ENCODE data around the gene PRODH2.
A peak's percentile ranks its signal among the peaks of the same experiment; 100 is the strongest.
"Not testable (repeated sequence)": the region's sequence is repeated elsewhere in the genome, so short reads cannot be mapped to it uniquely, and the experiment has no call there.

Gene PRODH2

DNA sequence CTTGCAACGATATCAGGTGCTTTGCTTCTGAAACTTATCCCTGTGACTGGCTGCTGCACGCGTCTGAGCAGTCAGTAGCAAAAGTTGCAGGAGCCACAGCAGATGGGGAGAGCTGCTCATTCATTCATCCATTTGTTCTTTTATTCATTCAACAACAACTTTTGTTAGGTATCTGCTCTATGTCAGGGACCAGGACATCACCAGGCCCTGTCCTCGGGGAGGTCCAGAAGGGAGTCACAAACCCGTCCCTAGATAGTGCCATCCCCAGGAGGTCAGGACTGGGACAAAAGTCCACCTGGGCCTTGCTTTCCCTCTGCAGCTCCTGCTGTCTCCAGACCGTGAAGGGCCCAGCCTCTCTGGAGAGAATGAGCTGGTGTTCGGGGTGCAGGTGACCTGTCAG, 34.7 kb downstream of the PRODH2 start:
- no peak for DNase-seq

GRCh38 chr19:35777086-35777841, 35.4 kb downstream of the PRODH2 start:
- no peak for DNase-seq

DNA sequence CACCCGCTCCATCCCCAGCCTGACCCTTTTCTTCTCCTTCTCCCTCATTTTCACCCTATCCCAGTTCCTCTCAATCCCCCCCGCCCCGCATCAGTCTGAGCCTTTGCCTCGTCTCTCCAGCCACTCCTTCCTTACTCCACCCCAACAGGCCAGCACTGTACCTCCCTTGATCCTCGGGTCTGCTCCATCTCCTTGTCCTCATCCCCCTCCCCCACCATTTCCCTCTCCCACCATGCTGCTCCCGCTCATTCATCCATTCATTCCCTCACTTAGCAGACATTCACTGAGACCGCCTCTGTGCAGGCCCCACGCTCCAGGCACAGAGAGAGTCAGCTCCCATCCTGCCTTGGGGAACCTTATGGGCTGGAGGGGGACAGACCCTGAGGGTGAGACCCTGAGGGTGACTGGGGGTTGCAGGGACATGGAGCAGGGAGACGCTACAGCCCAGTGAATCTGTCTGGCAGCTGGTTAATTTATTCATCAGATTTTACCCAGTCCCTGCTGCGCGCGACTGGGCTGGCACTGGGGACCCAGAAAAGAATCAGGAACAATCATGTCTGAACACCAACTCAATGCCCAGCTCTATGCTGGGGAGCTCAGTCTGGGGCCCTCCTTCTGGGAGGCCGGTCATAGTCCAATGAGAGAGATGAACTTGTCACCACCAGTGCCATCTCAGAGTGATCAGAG, 36.4 kb downstream of the PRODH2 start:
- no peak for DNase-seq

GRCh38 chr19:35775298-35776101, 37.1 kb downstream of the PRODH2 start, which contains the start of gene ARHGAP33:
Gene ARHGAP33, plus strand, starts transcription at chr19:35775564. Its CDS starts 95 bp downstream, at chr19:35775659.
- DNase-seq: peak; percentile 96

DNA sequence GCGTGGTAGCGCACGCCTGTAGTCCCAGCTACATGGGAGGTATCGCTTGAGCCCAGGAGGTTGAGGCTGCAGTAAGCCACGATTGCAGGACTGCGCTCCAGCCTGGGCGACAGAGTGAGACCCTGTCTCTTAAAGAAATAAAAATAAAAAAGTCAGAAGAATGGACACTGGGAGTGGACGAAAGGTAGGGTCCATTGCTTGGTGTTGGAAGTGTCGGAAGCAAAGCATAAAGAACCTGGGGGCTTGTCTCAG, 37.7 kb downstream of the PRODH2 start:
- no peak for DNase-seq

GRCh38 chr19:35774274-35775045, 38.2 kb downstream of the PRODH2 start:
- no peak for DNase-seq

DNA sequence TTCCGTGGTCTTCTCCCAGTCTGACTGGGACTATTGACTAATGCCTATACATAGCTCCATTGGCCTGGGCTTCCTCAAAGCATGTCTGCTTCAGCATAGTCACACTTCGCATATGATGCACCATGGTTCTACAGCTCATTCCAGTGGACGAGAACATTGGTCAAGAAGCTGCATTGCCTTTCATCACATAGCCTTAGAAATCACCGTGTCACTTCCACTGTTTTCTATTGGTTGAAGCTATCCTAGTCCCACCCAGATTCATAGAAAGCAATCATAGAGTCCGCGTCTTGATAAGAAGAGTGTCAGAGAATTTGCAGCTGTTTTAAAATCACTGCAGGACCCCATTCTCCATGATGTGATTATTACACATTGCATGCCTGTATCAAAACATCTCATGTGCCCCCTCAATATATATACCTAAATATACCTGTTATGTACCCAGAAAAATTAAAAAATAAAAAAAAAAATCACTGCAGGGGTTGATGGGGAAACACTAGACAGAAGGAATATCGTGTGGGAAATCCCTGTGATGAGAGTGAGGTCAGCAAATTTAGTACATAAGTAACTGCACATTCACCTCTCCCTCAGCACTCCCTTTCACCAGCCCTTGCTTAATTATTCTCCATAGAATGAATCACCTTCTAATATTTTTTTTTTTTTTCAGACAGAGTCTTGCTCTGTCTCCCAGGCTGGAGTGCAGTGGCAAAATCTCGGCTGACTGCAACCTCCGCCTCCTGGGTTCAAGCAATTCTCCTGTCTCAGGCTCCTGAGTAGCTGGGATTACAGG, 39.4 kb downstream of the PRODH2 start:
- DNase-seq: no peak

- DNase-seq: not testable (repeated sequence)
Measured at GRCh38 chr19:35772362-35772761, 40.3 kb downstream of the PRODH2 start.

DNA sequence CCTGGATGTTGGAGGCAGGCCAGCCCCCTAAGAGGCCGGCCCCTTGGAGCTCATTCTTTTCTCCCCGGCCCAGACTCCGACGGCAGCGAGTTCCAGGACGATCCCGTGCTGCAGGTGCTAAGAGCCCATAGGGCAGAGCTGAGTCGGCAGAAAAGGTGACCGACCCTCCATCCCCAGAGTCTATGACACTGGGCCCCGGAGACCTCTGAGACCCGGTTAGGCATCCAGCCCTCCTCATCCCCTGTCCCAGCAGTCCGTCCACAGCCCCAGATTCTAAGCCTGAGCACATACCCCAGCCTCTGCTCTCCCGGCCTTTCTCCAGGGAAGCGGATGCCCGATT, 44.6 kb downstream of the PRODH2 start:
- no peak for DNase-seq

GRCh38 chr19:35767288-35768081, 45.2 kb downstream of the PRODH2 start:
- no peak for DNase-seq

DNA sequence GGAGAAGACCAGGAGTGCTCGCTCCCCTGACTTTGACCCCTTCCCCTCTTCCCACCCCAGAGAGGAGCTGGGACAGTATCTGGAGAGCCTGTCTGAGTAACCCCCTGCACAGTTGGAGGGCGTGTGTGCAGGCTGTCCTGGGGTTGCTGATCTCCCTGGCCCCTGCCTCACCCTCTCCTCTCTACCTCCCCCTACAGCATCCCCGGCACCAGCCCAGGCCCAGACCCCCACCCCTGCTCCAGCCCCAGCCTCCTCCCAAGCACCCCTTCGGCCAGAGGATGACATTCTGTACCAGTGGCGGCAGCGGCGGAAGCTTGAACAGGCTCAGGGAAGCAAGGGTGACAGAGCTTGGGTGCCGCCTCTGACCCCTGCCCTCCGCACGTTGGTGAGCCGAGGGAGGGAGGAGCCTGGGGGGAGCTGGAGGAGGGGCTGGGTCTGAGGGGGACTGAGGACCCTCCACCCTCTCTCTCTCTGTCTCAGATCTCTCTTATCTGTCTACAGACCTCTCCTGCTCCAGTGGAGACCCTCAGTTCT, 46.0 kb downstream of the PRODH2 start:
- no peak for DNase-seq

GRCh38 chr19:35764432-35765315, 48.0 kb downstream of the PRODH2 start:
- DNase-seq: no peak

DNA sequence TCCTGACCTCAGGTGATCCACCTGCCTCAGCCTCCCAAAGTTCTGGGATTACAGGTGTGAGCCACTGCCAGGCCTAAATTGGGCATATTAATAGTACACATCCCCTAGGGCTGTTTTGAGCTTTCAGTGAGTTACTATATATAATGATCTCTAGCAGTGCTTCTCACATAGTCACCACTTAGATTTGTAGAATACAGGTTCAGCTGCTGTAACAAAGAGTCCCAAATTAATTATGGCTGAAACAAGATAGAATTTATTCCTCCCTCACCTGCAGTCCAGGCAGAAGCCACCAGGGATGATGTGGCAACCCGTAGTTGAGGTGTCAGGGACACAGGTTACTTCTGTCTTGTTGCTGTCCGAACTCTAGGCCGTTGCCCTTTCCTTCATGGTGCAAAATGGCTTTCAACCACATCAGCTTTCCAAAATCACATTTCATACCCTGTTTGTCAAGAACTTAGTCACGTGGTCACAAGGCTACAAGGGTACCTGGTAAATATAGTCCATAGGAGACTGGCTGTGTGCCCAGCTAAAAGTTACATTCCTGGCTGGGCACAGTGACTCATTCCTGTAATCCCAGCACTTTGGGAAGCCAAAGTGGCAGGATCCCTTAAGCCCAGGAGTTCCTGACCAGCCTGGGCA, 51.8 kb downstream of the PRODH2 start:
- DNase-seq: no peak

DNA sequence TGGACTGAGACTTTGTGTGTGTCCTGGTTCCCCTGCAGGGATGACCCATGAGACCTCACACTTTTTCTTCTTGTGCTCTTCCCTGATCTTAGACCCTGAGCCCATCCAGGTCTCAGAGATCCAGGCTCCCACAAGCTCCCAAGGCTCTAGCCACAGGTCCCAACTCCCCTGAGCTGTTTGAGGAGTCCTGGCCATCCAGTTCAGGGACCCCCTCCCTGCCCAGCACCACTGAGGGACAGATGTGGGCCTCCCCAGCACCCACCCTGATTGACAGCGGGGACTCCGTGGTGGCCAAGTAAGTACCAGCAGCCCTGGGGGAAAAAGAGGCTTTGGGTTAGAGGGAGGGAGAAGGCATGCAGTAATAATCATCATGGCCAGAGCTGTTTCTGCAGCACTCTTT, 52.9 kb downstream of the PRODH2 start:
- DNase-seq: no peak

GRCh38 chr19:35757749-35758608, 54.7 kb downstream of the PRODH2 start, which contains the start of gene PROSER3:
Gene PROSER3, plus strand, starts transcription at chr19:35758176. Its CDS starts 40 bp downstream, at chr19:35758216.
- peak; percentile 100 for DNase-seq

GRCh38 chr19:35757231-35757748, 55.4 kb downstream of the PRODH2 start:
- peak; percentile 96 for DNase-seq

- DNase-seq: peak; percentile 75
Measured at GRCh38 chr19:35756377-35757230, 56.0 kb downstream of the PRODH2 start, which contains the start of gene HSPB6. Gene HSPB6, minus strand, starts transcription at chr19:35757029. Its CDS starts 21 bp downstream, at chr19:35757008.

Measured in fibroblast of skin of abdomen (primary cell).